NB4 (cell line): Measurements from ENCODE around the gene IFNGR1.
A peak's percentile ranks its signal among the peaks of the same experiment; 100 is the strongest.

ENCODE experiments used
- DNase-seq: peaks from one replicate; pipeline ENCODE4 v3.0.0; 2010; ENCODE audit warnings: low read depth
- H3K4me3 ChIP-seq: one replicate; pipeline ENCODE4 v1.5.1; 2011; ENCODE audit warnings: mild to moderate bottlenecking, low read depth, low read length, moderate library complexity
- CTCF ChIP-seq: IDR thresholded peaks from one replicate; pipeline ENCODE4 v1.5.1; 2012; ENCODE audit warnings: low read depth, low read length
- MAX ChIP-seq: IDR thresholded peaks from 2 replicates; pipeline ENCODE4 v1.6.1; 2011; ENCODE audit warnings: low read depth, low read length
- MYC ChIP-seq: IDR thresholded peaks from 2 replicates; pipeline ENCODE4 v1.6.1; 2011; ENCODE audit warnings: low read depth, low read length
- POLR2A ChIP-seq: IDR thresholded peaks from 2 replicates; pipeline ENCODE4 v1.6.1; 2011; ENCODE audit warnings: mild to moderate bottlenecking; ENCODE audit not compliant: insufficient read length; ENCODE audit errors: extremely low read depth

Gene IFNGR1

GRCh38 chr6:137188855-137189254, 30.3 kb downstream of the IFNGR1 start:
- H3K4me3 ChIP-seq = no peak overlapping the region
- peak; percentile 60 for DNase-seq
- TF ChIP-seq CTCF (no peak), MAX (no peak), MYC (no peak), POLR2A (no peak)

GRCh38 chr6:137185290-137185689, 33.9 kb downstream of the IFNGR1 start:
- TF ChIP-seq POLR2A (no peak), CTCF (no peak), MYC (no peak), MAX (no peak)
- no peak for DNase-seq
- no peak overlapping the region for H3K4me3 ChIP-seq

GRCh38 chr6:137182654-137183073, 36.5 kb downstream of the IFNGR1 start:
- DNase-seq = no peak
- TF ChIP-seq MAX (no peak), POLR2A (no peak), MYC (no peak), CTCF (no peak)
- H3K4me3 ChIP-seq = no peak overlapping the region

- TF ChIP-seq POLR2A (no peak), CTCF (no peak), MAX (no peak), MYC (no peak)
- DNase-seq = no peak
- H3K4me3 ChIP-seq = no peak overlapping the region
Observed at GRCh38 chr6:137181891-137182653, 37.1 kb downstream of the IFNGR1 start.

- H3K4me3 ChIP-seq = no peak overlapping the region
- no peak for TF ChIP-seq CTCF
Observed at GRCh38 chr6:137177611-137178010, 41.6 kb downstream of the IFNGR1 start.

GRCh38 chr6:137176729-137177128, 42.5 kb downstream of the IFNGR1 start:
- no peak for TF ChIP-seq POLR2A
- TF ChIP-seq CTCF = no peak
- no peak for TF ChIP-seq MAX
- TF ChIP-seq MYC = no peak
- no peak for DNase-seq
- H3K4me3 ChIP-seq = no peak overlapping the region

More at GRCh38 chr6:137177611-137178010, 41.6 kb downstream of the IFNGR1 start:
- no peak for DNase-seq
